ENCODE data around the gene TRIM46.
"Not testable (repeated sequence)": the region's sequence is repeated elsewhere in the genome, so short reads cannot be mapped to it uniquely, and the experiment has no call there.

The TRIM46 gene

GRCh38 chr1:155226188-155226909, 52.7 kb downstream of the TRIM46 start:
- peak; percentile 68 to 71 for DNase-seq (ENCODE audit: low read depth in 1 of 2, low spot score in 1 of 2)

GRCh38 chr1:155226910-155227260, 53.2 kb downstream of the TRIM46 start:
- no peak for DNase-seq (ENCODE audit: low read depth in 1 of 2, low spot score in 1 of 2)

- DNase-seq (ENCODE audit: low read depth in 1 of 2, low spot score in 1 of 2) = peak; percentile 94 to 98
These were observed 53.8 kb downstream of the TRIM46 start for GRCh38 chr1:155227261-155228095.

GRCh38 chr1:155228096-155228427, 54.4 kb downstream of the TRIM46 start:
- DNase-seq (ENCODE audit: low read depth in 1 of 2, low spot score in 1 of 2) = no peak

- not testable (repeated sequence) for DNase-seq (ENCODE audit: low read depth in 1 of 2, low spot score in 1 of 2)
These were observed 57.7 kb downstream of the TRIM46 start for GRCh38 chr1:155231302-155231701.

GRCh38 chr1:155232001-155232978, 58.6 kb downstream of the TRIM46 start:
- DNase-seq (ENCODE audit: low read depth in 1 of 2, low spot score in 1 of 2) = not testable (repeated sequence)

- not testable (repeated sequence) for DNase-seq (ENCODE audit: low read depth in 1 of 2, low spot score in 1 of 2)
These were observed 59.9 kb downstream of the TRIM46 start for GRCh38 chr1:155233502-155233901.

Data from stimulated activated CD4-positive, alpha-beta T cell treated with anti-CD3 and anti-CD28 coated beads, Interleukin-15, amount 100 ng/mL, for 1 hour (primary cell).